HG03175 (cell line): ENCODE data around the gene ESRRA.

Experiments used
- ATAC-seq: cut with Tn5 transposase; IDR thresholded peaks from one replicate; pipeline ENCODE4 v1.9.1; 2021; ENCODE audit warnings: mild to moderate bottlenecking, moderate library complexity; ENCODE audit not compliant: unreplicated experiment

The ESRRA gene

GRCh38 chr11:64361659-64362058 is 56.3 kb downstream of the ESRRA start:
- ATAC-seq, result no peak

- no peak for ATAC-seq
Observed at GRCh38 chr11:64362339-64362738, 57.0 kb downstream of the ESRRA start.

- ATAC-seq, result no peak
Observed at GRCh38 chr11:64364435-64364834, 59.1 kb downstream of the ESRRA start.

DNA sequence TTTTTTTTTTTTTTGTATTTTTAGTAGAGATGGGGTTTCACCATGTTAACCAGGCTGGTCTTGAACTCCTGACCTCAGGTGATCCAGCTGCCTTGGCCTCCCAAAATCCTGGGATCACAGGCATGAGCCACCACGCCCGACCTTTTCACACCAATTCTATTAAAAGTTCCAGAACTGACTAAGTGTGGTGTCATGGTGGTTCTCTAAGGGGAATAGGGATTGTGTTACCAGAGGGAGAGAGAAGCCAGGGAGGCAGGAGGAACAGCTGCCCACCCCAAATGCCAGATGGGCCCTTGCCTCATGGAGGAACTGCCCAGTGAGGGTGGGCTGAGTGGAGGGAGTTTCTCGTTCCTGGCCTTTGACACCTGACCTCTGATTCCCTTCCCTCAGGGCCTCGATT is 59.6 kb downstream of the ESRRA start:
- ATAC-seq, result no peak
